ENCODE measurements around the gene PCDHGB7.

Gene PCDHGB7

GRCh38 chr5:141402553-141403243 lies 14.8 kb upstream of the PCDHGB7 start, which contains the start of gene PCDHGA9:
Gene PCDHGA9, plus strand, starts transcription at chr5:141402778. Its CDS starts 175 bp downstream, at chr5:141402953.
- TF ChIP-seq ZNF8 (CRISPR knock-in tag; IDR thresholded peaks at IDR 0.05) (no peak), ARNTL (CRISPR knock-in tag; IDR thresholded peaks at IDR 0.05; ENCODE audit: borderline replicate concordance, low read depth) (no peak), CSRNP3 (CRISPR knock-in tag; IDR thresholded peaks at IDR 0.05) (no peak), OSR1 (CRISPR knock-in tag; IDR thresholded peaks at IDR 0.05) (no peak), ZNF70 (CRISPR knock-in tag; IDR thresholded peaks at IDR 0.05) (no peak), ZFP30 (CRISPR knock-in tag; IDR thresholded peaks at IDR 0.05) (no peak), TSHZ2 (CRISPR knock-in tag; IDR thresholded peaks at IDR 0.05) (no peak), RARB (CRISPR knock-in tag; IDR thresholded peaks at IDR 0.05) (no peak), PPARA (CRISPR knock-in tag; IDR thresholded peaks at IDR 0.05; ENCODE audit: borderline replicate concordance) (no peak), POU6F1 (CRISPR knock-in tag; IDR thresholded peaks at IDR 0.05; ENCODE audit: borderline replicate concordance, low read depth) (no peak), PATZ1 (CRISPR knock-in tag; IDR thresholded peaks at IDR 0.05; ENCODE audit: borderline replicate concordance) (no peak), ZFP3 (CRISPR knock-in tag; IDR thresholded peaks at IDR 0.05) (no peak), ISL1 (CRISPR knock-in tag; IDR thresholded peaks at IDR 0.05) (no peak), CSDC2 (CRISPR knock-in tag; IDR thresholded peaks at IDR 0.05) (no peak), ESRRG (CRISPR knock-in tag; IDR thresholded peaks at IDR 0.05) (no peak), BACH2 (CRISPR knock-in tag; IDR thresholded peaks at IDR 0.05; ENCODE audit: borderline replicate concordance) (no peak), TCF4 (CRISPR knock-in tag; IDR thresholded peaks at IDR 0.05; ENCODE audit: borderline replicate concordance) (no peak)
- ATAC-seq: no peak

- no peak for ATAC-seq
- TF ChIP-seq ISL1 (CRISPR knock-in tag; IDR thresholded peaks at IDR 0.05) (no peak), ARNTL (CRISPR knock-in tag; IDR thresholded peaks at IDR 0.05; ENCODE audit: borderline replicate concordance, low read depth) (no peak), CSRNP3 (CRISPR knock-in tag; IDR thresholded peaks at IDR 0.05) (no peak), BACH2 (CRISPR knock-in tag; IDR thresholded peaks at IDR 0.05; ENCODE audit: borderline replicate concordance) (no peak), CREB5 (CRISPR knock-in tag; IDR thresholded peaks at IDR 0.05; ENCODE audit: low read depth) (no peak), GLIS3 (CRISPR knock-in tag; IDR thresholded peaks at IDR 0.05) (no peak), TCF4 (CRISPR knock-in tag; IDR thresholded peaks at IDR 0.05; ENCODE audit: borderline replicate concordance) (no peak), CSDC2 (CRISPR knock-in tag; IDR thresholded peaks at IDR 0.05) (no peak), ZNF565 (CRISPR knock-in tag; conservative IDR thresholded peaks at IDR 0.05; ENCODE audit: low read depth) (no peak), SNAI2 (CRISPR knock-in tag; IDR thresholded peaks at IDR 0.05) (no peak), TSHZ2 (CRISPR knock-in tag; IDR thresholded peaks at IDR 0.05) (no peak), TOX (CRISPR knock-in tag; IDR thresholded peaks at IDR 0.05; ENCODE audit: borderline replicate concordance) (no peak), ZFP30 (CRISPR knock-in tag; IDR thresholded peaks at IDR 0.05) (no peak), ESRRG (CRISPR knock-in tag; IDR thresholded peaks at IDR 0.05) (no peak), PATZ1 (CRISPR knock-in tag; IDR thresholded peaks at IDR 0.05; ENCODE audit: borderline replicate concordance) (no peak), RARB (CRISPR knock-in tag; IDR thresholded peaks at IDR 0.05) (no peak)
Observed at GRCh38 chr5:141403387-141403786, 14.1 kb upstream of the PCDHGB7 start.
